ENCODE data around the gene TNFAIP3.
"Not testable (repeated sequence)": the region's sequence is repeated elsewhere in the genome, so short reads cannot be mapped to it uniquely, and the experiment has no call there.

TNFAIP3 gene

GRCh38 chr6:137866914-137867684 lies at the start of gene TNFAIP3:
Gene TNFAIP3 (plus strand): TSS chr6:137867259. CDS start chr6:137871228, 3,969 bp downstream.
- no peak for DNase-seq

GRCh38 chr6:137818440-137818839 lies 48.6 kb upstream of the TNFAIP3 start:
- no peak for DNase-seq

DNA sequence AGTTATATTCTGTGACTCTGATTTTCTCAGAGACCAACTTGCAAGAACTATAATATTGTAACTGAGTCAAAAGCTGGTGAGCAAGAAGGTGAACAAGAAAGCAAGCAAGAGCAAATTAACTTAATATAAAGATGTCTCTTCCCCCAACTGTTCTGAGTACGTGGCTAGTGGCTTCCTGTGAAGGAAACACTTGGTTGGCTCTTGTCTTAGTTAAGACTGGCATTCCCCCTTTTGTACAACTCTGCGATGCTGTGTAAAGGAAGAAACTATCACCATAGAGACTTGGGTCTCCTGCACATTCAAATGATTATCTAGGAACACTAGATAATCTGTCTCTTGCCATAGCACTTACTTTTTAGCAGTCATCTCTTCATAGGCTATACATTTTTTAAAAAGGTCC lies 47.3 kb upstream of the TNFAIP3 start:
- no peak for DNase-seq

GRCh38 chr6:137820425-137820824 lies 46.6 kb upstream of the TNFAIP3 start:
- DNase-seq: no peak

- DNase-seq: no peak
Measured at GRCh38 chr6:137820952-137821351, 46.1 kb upstream of the TNFAIP3 start.

DNA sequence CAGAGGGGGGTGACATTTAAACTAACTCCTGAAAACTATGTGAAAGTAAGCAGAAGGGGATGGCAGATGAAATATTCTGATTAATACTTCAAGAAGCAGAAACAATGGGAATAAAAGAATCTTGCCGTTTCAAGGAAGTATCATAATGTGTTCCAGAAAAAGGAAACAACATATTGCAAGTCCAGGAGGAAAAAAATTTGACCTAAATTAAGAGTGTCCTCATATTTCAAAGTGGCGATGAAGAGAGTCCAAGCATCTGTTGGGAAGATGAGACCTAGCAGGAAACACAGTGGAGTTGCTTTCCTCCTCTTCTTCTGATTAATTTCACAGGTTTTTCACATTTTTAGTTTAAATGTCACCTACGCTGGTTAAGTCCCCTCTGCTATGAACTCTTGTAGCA lies 45.6 kb upstream of the TNFAIP3 start:
- DNase-seq: no peak

DNA sequence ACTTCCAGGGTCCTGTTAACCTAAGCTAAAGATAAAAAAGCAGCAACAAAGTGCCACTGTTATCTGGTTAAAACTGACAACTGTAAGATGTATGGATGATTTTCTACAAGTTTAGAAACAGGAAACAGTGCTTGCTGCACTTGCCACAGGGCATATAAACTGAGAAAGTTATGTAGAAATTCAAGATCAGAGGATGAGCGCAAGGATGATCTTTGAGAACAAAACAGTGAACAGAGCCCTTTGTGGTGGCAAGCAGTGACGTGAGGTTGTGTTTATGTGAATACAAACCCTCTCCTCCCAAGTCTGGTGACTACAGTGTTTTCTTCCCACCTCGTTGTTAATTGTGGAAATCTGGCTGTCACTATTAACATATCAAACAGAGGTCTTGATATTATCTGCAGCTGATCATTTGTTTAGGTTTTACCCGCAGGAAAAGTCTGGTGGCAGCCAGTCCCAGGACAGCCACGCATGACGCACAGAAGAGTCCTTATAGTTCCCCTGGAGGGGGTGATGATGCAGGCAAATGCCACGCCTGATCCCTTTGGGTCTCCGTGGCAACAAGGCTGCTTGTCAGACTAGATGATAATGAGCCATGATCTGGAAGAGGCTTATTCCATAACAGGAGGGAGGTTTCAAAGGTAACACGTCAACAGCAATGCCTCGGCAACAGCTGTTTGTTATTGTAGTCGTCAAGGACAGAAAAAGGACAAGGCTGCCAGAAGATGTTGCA lies 43.1 kb upstream of the TNFAIP3 start:
- no peak for DNase-seq

GRCh38 chr6:137824556-137824879 lies 42.5 kb upstream of the TNFAIP3 start:
- DNase-seq: no peak

- no peak for DNase-seq
Measured at GRCh38 chr6:137824896-137825295, 42.2 kb upstream of the TNFAIP3 start.

GRCh38 chr6:137827411-137827940 lies 39.6 kb upstream of the TNFAIP3 start:
- no peak for DNase-seq

- no peak for DNase-seq
Measured at GRCh38 chr6:137827977-137828810, 38.9 kb upstream of the TNFAIP3 start.

DNA sequence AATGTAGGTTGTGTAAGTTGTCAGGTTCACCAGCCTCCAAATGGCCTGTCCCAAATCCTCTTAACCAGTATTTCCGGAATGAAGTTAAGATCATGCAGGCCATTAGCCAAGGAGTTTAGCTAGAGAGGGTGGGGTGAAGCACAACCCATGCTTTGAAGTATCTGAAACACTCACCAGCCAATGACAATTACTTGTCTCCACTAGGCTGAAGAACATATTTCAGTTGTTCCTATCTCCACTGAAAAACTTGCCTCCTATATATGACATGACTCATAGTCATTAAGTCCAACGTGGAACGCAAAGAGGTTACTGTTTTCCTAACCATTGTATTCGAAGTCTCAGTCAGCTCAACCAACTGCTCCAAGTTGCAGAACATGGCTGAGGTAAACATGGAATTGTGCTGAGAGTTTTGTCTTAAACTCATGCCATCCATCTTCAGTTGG lies 37.4 kb upstream of the TNFAIP3 start:
- no peak for DNase-seq

GRCh38 chr6:137830511-137830911 lies 36.5 kb upstream of the TNFAIP3 start:
- DNase-seq: no peak

DNA sequence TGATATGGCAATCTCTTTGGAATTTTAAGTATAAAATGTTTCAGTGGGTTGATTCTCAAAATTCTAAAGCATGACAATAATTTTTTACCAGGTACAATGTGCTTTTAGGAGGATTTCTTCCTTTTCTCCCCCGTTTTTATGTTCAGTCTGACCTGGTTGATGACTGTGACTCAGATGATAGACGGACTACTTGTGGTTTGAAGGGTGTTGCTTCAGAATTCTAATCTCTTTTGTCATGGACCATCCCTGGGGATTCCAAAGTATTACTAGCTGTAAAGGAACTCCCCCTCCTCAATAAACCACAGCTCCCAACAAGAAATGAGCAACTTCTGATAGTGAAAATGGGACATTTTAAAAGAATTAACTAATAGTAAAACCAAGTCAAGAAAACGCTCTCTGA lies 34.9 kb upstream of the TNFAIP3 start:
- DNase-seq: no peak

- no peak for DNase-seq
Measured at GRCh38 chr6:137834508-137834907, 32.6 kb upstream of the TNFAIP3 start.

DNA sequence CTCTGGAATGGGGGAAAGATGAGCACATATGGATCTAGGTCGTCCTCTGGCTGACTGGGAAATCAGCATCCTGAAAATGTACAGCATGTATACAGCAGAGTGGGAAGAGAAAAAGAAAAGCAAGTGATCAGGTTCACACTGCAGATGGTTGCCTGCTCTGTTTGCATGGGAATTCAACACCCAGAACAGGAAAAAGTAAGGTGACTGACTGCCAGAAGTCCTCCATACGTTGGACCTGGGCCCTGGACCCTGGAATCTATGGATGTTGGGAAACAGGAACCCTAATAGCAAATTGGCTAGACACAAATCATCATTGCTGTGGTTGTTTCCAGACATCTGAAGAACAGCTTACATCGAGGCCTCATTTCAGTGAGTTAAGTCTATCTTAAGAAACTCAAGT lies 30.3 kb upstream of the TNFAIP3 start:
- DNase-seq: no peak

DNA sequence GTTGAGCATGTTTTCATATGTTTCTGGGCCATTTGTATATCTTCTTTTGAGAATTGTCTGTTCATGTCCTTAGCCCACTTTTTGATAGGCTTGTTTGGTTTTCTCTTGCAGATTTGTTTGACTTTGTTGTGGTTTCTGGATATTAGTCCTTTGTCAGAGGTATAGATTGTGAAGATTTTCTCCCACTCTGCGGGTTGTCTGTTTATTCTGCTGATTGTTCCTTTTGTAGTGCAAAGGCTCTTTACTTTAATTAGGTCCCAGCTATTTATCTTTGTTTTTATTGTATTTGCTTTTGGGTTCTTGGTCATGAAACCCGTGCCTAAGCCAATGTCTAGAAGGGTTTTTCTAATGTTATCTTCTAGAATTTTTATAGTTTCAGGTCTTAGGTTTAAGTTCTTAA lies 29.0 kb upstream of the TNFAIP3 start:
- DNase-seq: not testable (repeated sequence)

DNA sequence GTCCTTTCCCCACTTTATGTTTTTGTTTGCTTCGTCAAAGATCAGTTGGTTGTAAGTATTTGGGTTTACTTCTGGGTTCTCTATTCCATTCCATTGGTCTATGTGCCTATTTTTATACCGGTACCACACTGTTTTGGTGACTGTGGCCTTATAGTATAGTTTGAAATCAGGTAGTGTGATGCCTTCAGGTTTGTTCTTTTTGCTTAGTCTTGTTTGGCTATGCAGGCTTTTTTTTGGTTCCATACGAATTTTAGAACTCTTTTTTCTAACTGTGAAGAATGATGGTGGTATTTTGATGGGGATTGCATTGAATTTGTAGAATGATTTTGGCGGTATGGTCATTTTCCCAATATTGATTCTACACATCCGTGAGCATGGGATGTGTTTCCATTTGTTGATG lies 28.5 kb upstream of the TNFAIP3 start:
- not testable (repeated sequence) for DNase-seq

DNA sequence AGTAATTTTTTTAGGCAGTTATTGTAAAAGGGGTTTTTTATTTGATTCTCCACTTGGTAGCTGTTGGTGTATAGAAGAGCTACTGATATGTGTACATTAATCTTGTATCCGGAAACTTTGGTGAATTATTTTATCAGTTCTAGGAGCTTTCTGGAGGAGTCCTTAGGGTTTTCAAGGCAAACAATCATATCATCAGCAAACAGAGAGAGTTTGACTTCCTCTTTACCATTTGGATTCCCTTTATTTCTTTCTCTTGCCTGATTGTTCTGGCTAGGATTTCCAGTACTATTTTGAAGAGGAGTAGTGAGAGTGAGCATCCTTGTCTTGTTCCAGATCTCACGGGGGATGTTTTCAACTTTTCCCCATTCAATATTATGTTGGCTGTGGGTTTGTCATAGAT lies 28.0 kb upstream of the TNFAIP3 start:
- DNase-seq: no peak

DNA sequence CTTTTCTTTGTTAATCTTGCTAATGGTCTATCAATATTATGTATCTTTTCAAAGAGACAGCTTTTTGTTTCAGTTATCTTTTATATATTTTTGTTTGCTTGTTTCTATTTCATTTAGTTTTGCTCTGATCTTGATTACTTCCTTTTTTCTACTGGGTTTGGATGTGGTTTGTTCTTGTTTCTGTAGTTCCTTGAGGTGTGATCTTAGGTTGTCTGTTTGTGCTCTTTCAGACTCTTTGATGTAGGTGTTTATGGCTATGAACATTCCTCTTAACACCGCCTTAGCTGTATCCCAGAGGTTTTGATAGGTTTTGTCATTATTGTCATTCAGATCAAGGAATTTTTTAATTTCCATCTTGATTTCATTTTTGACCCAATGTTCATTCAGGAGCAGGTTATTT lies 26.8 kb upstream of the TNFAIP3 start:
- no peak for DNase-seq

- DNase-seq: no peak
Measured at GRCh38 chr6:137843211-137843610, 23.8 kb upstream of the TNFAIP3 start.

DNA sequence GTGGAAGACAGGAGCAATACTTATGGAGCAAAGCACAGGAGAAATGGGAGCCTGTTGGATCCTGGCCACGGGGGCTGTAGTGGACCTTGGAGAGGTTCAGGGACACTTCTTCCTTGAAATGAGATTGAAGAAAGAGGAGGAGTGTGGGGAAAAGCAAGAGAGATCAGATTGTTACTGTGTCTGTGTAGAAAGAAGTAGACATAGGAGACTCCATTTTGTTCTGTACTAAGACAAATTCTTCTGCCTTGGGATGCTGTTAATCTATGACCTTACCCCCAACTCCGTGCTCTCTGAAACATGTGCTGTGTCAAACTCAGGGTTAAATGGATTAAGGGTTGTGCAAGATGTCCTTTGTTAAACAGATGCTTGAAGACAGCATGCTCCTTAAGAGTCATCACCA lies 22.7 kb upstream of the TNFAIP3 start:
- not testable (repeated sequence) for DNase-seq

DNA sequence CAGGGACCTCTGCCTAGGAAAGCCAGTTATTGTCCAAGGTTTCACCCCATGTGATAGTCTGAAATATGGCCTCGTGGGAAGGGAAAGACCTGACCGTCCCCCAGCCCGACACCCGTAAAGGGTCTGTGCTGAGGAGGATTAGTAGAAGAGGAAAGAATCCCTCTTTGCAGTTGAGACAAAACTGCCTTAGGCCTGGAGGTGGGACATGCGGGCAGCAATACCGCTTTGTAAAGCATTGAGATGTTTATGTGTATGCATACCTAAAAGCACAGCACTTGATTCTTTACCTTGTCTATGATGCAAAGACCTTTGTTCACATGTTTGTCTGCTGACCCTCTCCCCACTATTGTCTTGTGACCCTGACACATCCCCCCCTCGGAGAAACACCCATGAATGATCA lies 22.3 kb upstream of the TNFAIP3 start:
- not testable (repeated sequence) for DNase-seq
